Body of pancreas (tissue), 4 donors: ENCODE measurements around the gene KCNQ5.

Experiments used
- CTCF ChIP-seq, 7 experiments: fragments of 450-650 bp in 4 of 7; fragments of 200-600 bp in 3 of 7; sonication (generic) in 3 of 7; IDR thresholded peaks; one replicate each; pipeline ENCODE4 v1.5.1; 2016 to 2019; ENCODE audit warnings: antibody characterized with exemption in 7 of 7
- POLR2A ChIP-seq, 3 donors: fragments of 450-650 bp; IDR thresholded peaks; one replicate each; pipeline ENCODE4 v1.6.1; 2016; ENCODE audit warnings: antibody characterized with exemption in 3 of 3, mild to moderate bottlenecking in 2 of 3

DNA sequence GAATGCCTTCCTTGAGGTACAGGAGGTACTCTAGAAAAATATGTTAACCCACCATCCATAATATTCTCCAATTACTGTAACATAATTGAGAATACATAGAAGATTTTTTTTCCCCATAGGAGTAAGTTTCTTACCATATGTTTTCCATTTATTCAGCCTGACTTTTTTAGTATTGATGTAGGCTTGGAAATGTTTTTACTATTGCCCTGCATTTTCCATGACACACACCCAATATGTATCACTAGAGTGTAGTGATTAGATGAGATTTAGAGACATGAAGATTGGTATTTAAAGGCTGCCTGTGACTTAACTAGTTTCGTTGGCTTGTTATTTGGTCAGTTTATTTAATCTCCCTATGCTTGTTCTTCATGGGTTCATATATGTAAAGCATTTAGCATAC lies 39.5 kb downstream of the KCNQ5 start:
- TF ChIP-seq POLR2A (IDR thresholded peaks at IDR 0.05) (no peak), CTCF (IDR thresholded peaks at IDR 0.05) (no peak)
